ENCODE measurements around the gene ATG3.

DNA sequence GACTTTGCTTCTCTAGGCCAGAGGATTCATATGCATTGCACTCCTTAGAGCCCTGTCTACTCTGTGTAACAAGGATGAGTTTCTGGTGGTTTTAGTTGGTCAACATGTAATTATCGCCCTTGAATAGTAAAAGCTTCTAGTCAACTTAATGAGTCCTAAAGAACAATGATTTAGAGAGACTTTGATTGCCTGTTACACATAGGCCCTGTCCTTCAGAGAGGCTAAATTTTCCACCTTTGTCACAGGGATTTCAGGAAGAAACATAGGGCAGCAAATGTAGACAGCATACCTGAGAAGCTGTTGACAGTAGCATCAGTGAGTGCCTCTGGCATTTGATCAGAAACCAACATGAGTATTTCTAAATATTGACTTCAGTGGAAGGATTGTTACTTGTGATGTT, 69.6 kb downstream of the ATG3 start:
- TF ChIP-seq POLR2A (IDR thresholded peaks at IDR 0.05) = no peak
- TF ChIP-seq, protein P1, sequence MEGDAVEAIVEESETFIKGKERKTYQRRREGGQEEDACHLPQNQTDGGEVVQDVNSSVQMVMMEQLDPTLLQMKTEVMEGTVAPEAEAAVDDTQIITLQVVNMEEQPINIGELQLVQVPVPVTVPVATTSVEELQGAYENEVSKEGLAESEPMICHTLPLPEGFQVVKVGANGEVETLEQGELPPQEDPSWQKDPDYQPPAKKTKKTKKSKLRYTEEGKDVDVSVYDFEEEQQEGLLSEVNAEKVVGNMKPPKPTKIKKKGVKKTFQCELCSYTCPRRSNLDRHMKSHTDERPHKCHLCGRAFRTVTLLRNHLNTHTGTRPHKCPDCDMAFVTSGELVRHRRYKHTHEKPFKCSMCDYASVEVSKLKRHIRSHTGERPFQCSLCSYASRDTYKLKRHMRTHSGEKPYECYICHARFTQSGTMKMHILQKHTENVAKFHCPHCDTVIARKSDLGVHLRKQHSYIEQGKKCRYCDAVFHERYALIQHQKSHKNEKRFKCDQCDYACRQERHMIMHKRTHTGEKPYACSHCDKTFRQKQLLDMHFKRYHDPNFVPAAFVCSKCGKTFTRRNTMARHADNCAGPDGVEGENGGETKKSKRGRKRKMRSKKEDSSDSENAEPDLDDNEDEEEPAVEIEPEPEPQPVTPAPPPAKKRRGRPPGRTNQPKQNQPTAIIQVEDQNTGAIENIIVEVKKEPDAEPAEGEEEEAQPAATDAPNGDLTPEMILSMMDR (IDR thresholded peaks at IDR 0.05 in 4 of 5, conservative IDR thresholded peaks at IDR 0.05 in 1 of 5) = no peak

All from gastrocnemius medialis (tissue), 4 donors.